D721Med (cell line): ENCODE measurements around the gene RPS25.
A peak's percentile ranks its signal among the peaks of the same experiment; 100 is the strongest.
"Not testable (repeated sequence)": the region's sequence is repeated elsewhere in the genome, so short reads cannot be mapped to it uniquely, and the experiment has no call there.

Experiments used
- DNase-seq: peaks from one replicate; pipeline ENCODE4 v3.0.0; 2011; ENCODE audit warnings: low spot score; ENCODE audit not compliant: insufficient read length
- FAIRE-seq: peaks from 2 replicates; lab custom pipeline; 2011; peaks lifted over from hg19 to GRCh38; lab: Jason Lieb, UNC
- TF ChIP-seq, protein P1 (sequence below): IDR thresholded peaks from 2 replicates; pipeline ENCODE4 v1.5.1; 2012; ENCODE audit warnings: mild to moderate bottlenecking, control low read depth; ENCODE audit not compliant: insufficient read depth; ENCODE audit errors: missing control alignments

Gene RPS25

DNA sequence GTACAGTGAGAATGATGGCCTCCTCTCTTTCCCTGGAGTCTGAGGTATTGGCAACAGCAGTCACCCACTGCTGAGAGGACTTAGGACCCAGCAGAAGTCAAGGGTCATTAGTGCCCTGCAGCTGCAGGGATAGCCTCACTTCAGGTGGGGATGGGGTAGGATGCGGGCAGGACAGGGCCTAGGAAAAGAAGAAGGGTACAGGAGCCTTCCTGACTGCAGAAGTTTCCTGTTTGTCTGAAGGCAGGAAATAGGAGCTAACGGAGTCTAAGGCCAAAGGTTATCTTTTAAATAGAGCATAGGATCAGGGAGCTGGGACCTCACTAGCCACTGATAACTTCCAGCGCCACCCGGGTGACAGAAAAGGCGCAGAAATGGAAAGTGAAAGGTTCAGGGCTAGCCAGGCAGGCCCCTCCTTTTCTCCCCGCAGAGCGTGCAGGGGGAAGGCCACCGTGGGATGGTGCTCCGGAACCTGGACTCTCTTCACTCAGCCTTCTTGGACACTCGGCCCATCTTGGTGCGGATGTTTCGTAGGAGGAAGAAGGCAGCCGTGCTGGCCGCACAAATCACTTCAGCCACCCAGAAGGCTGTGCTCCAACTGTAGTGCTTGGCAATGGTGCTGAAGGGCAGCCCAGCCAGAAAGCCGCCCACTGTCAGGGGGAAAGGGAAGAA is 6.4 kb upstream of the RPS25 start:
- FAIRE-seq (no peak), DNase-seq (no peak)
- TF ChIP-seq, protein P1, sequence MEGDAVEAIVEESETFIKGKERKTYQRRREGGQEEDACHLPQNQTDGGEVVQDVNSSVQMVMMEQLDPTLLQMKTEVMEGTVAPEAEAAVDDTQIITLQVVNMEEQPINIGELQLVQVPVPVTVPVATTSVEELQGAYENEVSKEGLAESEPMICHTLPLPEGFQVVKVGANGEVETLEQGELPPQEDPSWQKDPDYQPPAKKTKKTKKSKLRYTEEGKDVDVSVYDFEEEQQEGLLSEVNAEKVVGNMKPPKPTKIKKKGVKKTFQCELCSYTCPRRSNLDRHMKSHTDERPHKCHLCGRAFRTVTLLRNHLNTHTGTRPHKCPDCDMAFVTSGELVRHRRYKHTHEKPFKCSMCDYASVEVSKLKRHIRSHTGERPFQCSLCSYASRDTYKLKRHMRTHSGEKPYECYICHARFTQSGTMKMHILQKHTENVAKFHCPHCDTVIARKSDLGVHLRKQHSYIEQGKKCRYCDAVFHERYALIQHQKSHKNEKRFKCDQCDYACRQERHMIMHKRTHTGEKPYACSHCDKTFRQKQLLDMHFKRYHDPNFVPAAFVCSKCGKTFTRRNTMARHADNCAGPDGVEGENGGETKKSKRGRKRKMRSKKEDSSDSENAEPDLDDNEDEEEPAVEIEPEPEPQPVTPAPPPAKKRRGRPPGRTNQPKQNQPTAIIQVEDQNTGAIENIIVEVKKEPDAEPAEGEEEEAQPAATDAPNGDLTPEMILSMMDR, result no peak

DNA sequence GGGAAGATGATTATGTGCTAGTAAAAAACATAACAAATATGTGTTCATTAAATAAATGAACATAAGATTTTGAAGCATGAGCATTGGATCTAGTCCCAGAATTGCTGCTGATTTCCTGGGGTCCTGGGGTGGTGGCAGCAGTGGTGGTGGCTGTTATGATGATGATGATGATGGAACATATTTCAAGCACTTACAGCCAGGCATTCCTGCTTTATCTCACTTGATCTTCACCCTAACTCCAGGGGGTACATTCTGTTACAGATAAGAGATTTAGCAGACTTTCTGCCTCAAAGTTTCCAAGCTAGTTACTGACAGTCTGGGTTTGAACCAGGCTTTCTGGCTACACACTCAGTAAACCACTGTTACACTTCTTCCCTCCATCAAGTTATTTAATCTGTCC is 5.6 kb upstream of the RPS25 start:
- TF ChIP-seq, protein P1, result no peak
- DNase-seq (no peak), FAIRE-seq (no peak)

DNA sequence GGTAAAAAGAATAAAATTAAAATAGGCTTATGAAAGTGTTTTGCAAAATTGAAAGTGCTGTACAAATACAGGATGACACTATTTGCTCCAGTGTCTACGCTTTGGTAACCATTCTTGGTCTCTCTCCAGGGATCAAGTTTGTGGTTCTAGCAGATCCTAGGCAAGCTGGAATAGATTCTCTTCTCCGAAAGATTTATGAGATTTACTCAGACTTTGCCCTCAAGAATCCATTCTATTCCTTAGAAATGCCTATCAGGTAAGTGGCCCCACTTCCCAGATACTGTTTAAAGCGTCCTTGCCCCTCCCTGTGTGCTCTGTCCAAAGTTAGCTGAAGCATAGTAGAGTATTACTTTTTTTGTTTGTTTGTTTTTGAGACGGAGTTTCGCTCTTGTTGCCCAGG is 3.5 kb upstream of the RPS25 start:
- DNase-seq, result no peak
- TF ChIP-seq, protein P1, result no peak
- FAIRE-seq, result no peak

DNA sequence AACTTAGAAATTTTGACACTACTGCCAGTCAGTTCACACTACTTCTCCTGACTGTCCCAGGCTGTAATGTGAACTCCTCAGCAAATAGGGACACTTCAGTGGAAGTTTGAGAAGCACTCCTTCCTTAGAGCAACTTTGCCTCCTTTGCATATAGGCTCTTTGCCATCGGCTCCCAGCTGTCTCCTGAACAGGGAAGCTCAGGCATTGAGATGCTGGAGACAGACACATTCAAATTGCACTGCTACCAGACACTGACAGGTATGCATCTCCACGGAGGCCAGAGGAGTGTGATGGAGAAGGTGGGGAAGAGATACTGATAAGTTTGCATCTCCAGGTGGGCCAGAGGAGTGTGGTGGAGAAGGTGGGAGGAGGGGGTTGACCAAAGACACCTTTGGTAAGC is 1.9 kb upstream of the RPS25 start:
- DNase-seq, result no peak
- TF ChIP-seq, protein P1, result no peak
- no peak for FAIRE-seq

DNA sequence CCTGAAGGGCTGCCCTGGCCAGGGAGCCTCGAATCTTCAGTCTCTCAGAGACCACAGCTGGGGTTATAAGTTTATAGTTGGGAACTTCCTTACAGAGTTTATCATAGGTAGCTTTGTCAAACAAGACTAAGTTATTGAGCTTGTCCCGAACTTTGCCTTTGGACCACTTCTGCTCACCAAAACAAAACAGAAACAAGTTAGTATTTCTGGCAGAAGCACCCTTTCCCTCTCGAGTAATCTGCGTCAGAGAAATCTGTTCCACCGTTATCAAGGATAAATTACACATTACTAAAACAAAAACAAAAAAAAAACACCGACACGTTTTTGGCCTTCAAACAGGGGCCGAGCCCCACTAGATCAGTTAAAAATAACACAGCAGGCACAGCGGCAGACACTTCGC is 766 bp downstream of the RPS25 start:
- DNase-seq, FAIRE-seq: not testable (repeated sequence)

DNA sequence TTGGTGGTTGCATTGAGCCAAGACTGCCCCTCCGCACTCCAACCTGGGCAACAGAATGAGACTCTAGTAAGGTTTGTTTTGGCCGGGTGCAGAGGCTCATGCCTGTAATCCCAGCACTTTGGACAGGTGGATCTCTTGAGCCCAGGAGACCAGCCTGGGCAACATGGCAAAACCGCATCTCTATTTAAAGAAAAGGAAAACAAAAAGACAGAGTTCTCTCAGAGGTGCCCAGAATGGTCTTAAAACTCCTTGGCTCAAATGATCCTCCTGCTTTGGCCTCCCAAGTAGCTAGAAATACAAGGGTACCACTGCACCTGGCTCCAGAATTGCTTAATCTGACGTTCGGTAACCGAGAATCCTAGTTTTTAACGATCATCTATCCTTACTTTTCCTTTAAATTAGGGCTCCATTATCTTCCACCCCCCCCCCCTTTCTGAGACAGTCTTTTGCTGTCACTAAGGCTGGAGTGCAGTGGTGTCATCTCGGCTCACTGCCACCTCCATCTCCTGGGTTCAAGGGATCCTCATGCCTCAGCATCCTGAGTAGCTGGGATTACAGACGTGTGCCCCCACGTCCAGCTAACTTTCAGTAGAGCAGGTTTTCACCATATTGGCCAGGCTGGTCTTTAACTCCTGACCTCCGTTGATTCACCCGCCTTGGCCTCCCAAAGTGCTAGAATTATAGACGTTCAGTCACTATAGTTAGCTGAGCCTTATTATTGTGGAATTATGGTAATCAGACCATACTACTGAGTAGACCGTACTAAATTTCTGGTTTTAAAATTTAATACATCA is 1.7 kb downstream of the RPS25 start:
- TF ChIP-seq, protein P1, result no peak

DNA sequence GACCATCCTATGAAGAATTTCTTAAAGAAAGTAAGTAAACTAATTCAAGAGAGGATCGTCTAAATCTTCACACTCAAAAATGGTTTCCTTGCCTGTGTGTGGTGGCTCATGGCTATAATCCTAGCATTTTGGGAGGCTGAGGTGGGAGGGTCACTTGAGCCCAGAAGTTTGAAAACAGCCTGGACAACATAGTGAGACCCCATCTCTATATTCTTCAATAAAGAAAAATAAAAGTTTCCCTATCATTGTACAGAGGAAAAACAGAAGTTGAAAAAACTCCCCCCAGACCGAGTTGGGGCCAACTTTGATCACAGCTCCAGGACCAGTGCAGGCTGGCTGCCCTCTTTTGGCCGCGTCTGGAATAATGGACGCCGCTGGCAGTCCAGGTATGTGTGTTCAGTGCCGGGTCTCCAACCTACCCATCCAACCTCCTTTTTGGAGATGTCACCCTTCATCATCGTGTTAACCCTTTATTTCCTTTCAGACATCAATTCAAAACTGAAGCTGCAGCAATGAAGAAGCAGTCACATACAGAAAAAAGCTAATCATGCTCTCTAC is 3.0 kb downstream of the RPS25 start:
- TF ChIP-seq, protein P1, result peak; percentile 7
- FAIRE-seq, result no peak
- no peak for DNase-seq

More for the DNA sequence above, 1.7 kb downstream of the RPS25 start:
- DNase-seq (no peak), FAIRE-seq (no peak)
